Kidney (tissue), 14 donors: ENCODE results near the gene IGLL5. TPM values are rescaled to one million over a fixed set of nuclear protein-coding genes. Genes with fewer than 3 reads are reported as not detected.

Experiments
- DNase-seq, 5 donors: peaks; one replicate each; pipeline ENCODE4 v3.0.0-alpha.2; 2013 to 2020
- FAIRE-seq: peaks from 2 replicates; lab custom pipeline; 2012; peaks lifted over from hg19 to GRCh38; lab: Jason Lieb, UNC
- H3K27ac ChIP-seq, 2 donors: one replicate each; pipeline ENCODE4 v1.7.0; 2013; ENCODE audit warnings: low read depth in 2 of 2, low read length in 2 of 2, inconsistent platforms in 1 of 2
- H3K27me3 ChIP-seq: one replicate; pipeline ENCODE4 v1.7.1; 2013; ENCODE audit warnings: low read length, inconsistent platforms; ENCODE audit not compliant: control insufficient read depth, insufficient read depth
- H3K36me3 ChIP-seq, 3 donors: one replicate each; pipeline versions ENCODE4 v1.7.0 to v1.7.1; 2013; ENCODE audit warnings: low read length in 3 of 3, control low read depth in 1 of 3, inconsistent platforms in 1 of 3; ENCODE audit not compliant: insufficient read depth in 3 of 3, control insufficient read depth in 2 of 3
- H3K4me1 ChIP-seq, 3 donors: one replicate each; pipeline versions ENCODE4 v1.7.0 to v1.7.1; 2013; ENCODE audit warnings: low read length in 3 of 3, inconsistent platforms in 1 of 3, low read depth in 1 of 3; ENCODE audit not compliant: control insufficient read depth in 2 of 3, insufficient read depth in 2 of 3
- H3K4me3 ChIP-seq, 3 donors: one replicate each; pipeline versions ENCODE4 v1.7.0 to v1.8.1; 2013; ENCODE audit warnings: low read length in 3 of 3, control low read depth in 1 of 3, inconsistent platforms in 1 of 3
- H3K9ac ChIP-seq, 3 donors: one replicate each; pipeline versions ENCODE4 v1.7.0 to v1.7.1; 2013; ENCODE audit warnings: low read length in 3 of 3, control low read depth in 1 of 3, inconsistent platforms in 1 of 3
- H3K9me3 ChIP-seq, 3 donors: one replicate each; pipeline versions ENCODE4 v1.7.0 to v1.7.1; 2013; ENCODE audit warnings: low read length in 3 of 3, control low read depth in 1 of 3, inconsistent platforms in 1 of 3; ENCODE audit not compliant: control insufficient read depth in 2 of 3, insufficient read depth in 1 of 3
- CTCF ChIP-seq: IDR thresholded peaks from 3 replicates; pipeline ENCODE4 v1.5.1; 2012; ENCODE audit warnings: mild to moderate bottlenecking, moderate library complexity, borderline replicate concordance; ENCODE audit not compliant: insufficient read depth; ENCODE audit errors: extremely low read depth
- intact Hi-C: fragments of 100-400 bp; cut with DNase I; formaldehyde crosslinking; loops from one replicate; pipeline ENCODE4 v1.11.1; 2022
- polyA plus RNA-seq: library from polyadenylated mRNA; stranded (reverse); fragments of 350-450 nt; fragmentation: Illumina TruSeq; extraction: RNeasy Lipid Tissue Mini Kit (QIAGEN cat#74804); gene quantifications from one replicate; pipeline ENCODE4 v1.2.3, GENCODE V29; 2014; ENCODE audit warnings: low read depth, low replicate concordance; ENCODE audit not compliant: insufficient read depth
- total RNA-seq: library from RNA; stranded (reverse); fragmentation: NEBNext Ultra II Directional; extraction: Animal tissue kit (Norgen Biotek cat#: 25700); gene quantifications from one replicate; pipeline ENCODE4 v1.2.1, GENCODE V29; 2021
- donor health status: control.
- donor health status: control.
- donor health status: control.
- donor health status: control.
- donor health status: control.
- donor health status: DM: yes; HTN: yes; CAD: no.
- donor health status: Normal renal cell carcinoma (clear cell type).

IGLL5 gene
- total and polyA plus RNA-seq, 2 donors from 2014 or later = 1.9 to 103 TPM

DNA sequence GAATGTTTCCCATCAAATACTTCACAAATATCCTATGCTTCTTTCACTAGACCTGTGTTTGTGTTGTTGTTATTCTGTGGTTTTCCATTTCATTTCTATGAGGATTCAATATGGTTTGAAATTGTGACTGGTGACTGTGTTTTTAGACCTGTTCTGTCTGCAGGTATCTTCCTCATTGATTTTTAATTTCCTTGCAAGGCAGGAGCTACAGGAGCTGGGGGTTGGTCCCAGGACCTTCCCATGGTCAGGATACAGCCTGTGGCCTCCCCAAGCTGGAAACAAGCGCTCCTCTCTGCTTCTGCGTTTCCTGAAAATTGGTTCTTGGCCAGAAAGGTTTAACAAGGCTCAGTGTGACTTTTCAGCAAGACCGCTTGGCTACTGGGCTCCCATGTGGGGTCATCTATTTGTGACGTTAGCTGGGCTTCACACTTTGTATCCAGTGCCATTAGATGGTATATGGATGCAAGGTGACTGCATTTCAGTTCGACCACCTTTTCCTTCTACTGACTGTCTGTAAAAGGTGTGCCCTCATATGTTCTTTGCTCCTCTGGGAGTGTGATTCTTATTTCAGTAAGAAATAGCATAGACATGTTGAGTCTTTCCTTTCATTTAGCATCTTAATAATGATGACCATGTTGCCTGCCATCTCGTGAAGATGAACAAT, 21.5 kb downstream of the IGLL5 start:
- Histone ChIP-seq H3K4me1 (no peaks in the 10 kb centered on the region), H3K27me3 (no peaks in the 10 kb centered on the region), H3K36me3 (no peaks in the 10 kb centered on the region), H3K27ac (no peak overlapping the region), H3K9ac (no peak overlapping the region), H3K4me3 (no peak overlapping the region), H3K9me3 (no peaks in the 10 kb centered on the region)
- no peak for FAIRE-seq
- intact Hi-C loops = no loop called here
- no peak for TF ChIP-seq CTCF
- peak in 1 of 5 donors; percentile 4 for DNase-seq

DNA sequence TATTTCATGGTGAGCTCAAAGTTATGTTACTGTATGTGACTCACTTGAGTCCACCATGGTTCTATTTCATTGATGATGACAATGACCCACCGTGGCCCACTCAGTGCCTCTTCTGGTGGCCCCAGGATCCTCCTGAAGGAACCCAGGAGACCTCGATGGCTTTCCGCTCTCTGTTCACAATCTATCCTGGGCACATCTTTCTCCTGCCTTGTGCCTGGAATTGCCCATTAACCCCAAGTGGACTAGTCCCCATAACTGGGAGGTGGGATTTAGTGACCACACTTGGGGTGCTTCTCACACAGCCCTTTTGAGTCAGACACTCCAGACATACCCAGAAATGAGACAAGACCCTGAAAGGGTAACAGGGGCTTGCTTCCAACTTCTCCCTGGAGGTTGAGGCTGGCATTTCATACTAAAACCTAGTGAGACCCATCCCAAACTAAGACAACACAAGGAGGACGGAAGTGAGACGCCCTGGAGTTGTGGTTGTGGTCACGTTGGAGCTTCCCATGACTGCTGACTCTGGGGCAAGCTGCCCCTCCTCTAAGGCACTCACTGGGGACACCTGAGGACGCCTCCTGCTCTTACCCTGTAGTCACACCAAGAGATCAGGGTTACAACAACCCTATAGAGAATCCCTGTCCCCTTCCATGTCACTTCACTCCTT, 22.1 kb downstream of the IGLL5 start:
- Histone ChIP-seq H3K9ac (no peak overlapping the region), H3K27ac (no peak overlapping the region), H3K9me3 (no peaks in the 10 kb centered on the region), H3K4me1 (no peaks in the 10 kb centered on the region), H3K27me3 (no peaks in the 10 kb centered on the region), H3K36me3 (no peaks in the 10 kb centered on the region), H3K4me3 (no peak overlapping the region)
- DNase-seq (peak in 1 of 5 donors; percentile 34), FAIRE-seq (no peak)
- intact Hi-C loops = no loop called here
- no peak for TF ChIP-seq CTCF

DNA sequence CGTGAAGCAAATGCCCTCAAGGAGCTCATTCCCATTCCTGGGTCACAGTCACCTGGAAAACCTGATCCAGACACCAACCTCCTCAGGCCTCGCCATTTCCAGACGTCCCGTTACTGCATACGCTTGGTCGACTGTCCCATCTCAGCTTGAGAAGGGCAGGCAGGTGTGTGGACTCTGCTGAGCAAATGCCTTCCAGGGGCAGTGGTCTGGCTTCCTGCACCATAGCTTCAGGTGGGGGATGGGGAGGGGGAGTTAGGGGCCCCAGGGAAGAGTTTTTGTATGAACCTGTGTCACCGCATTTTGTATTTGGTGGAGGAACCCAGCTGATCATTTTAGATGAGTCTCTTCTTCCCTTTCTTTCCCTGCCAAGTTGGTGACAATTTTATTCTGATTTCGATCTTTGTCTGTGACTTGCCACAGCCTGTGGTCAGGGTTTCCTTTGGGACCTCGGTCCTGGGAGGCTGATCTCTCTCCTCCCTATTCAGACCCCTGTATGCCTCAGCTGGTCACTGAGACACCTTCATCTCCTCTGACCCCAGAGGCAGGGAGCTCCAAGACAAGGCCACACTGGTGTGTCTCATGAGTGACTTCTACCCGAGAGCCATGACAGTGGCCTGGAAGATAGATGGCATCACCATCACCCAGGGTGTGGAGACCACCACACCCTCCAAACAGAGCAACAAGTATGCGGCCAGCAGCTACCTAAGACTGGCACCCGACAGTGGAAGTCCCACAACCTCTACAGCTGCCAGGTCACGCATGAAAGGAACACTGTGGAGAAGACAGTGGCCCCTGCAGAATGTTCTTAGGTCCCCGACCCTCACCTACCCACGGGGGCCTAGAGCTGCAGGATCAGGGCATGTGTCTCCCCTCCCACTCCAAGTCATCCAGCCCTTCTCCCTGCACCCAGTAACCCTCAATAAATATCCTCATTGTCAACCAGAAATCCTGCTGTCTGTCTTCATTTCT, 22.9 kb downstream of the IGLL5 start:
- FAIRE-seq = no peak
- no peak for TF ChIP-seq CTCF

More for the DNA sequence above, 22.9 kb downstream of the IGLL5 start:
- peak in 1 of 5 donors; percentile 29 for DNase-seq
- Histone ChIP-seq H3K36me3 (no peaks in the 10 kb centered on the region), H3K9me3 (no peaks in the 10 kb centered on the region), H3K27me3 (no peaks in the 10 kb centered on the region), H3K4me3 (no peak overlapping the region), H3K4me1 (no peaks in the 10 kb centered on the region), H3K9ac (no peak overlapping the region), H3K27ac (no peak overlapping the region)
- intact Hi-C loops = no loop called here
